HG02610 (cell line): Measurements from ENCODE around the gene TTN.
A peak's percentile ranks its signal among the peaks of the same experiment; 100 is the strongest.
"Not testable (repeated sequence)": the region's sequence is repeated elsewhere in the genome, so short reads cannot be mapped to it uniquely, and the experiment has no call there.

ENCODE experiments used
- ATAC-seq: cut with Tn5 transposase; IDR thresholded peaks from one replicate; pipeline ENCODE4 v1.9.1; 2021; ENCODE audit warnings: mild to moderate bottlenecking, moderate library complexity; ENCODE audit not compliant: unreplicated experiment

TTN gene

GRCh38 chr2:178676046-178676445 lies 131.2 kb downstream of the TTN start:
- ATAC-seq = no peak

DNA sequence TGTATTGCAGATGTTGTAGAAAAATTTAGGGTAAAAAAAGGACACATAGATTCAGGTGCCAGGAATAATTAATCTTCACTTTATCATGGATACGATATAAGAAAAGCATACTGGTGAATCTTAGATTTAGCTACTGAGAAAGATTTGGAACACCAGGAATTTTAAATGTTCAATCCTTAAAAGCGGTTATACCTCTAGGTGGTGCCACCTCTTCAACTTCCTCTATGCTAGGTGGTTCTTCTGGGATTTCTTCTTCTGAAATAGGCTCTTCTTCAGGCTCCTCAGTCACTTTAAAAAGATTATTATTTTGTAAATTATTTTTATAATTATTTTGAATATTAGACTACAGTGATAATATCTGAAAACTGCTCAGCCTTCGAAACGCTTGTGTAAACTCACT lies 133.1 kb downstream of the TTN start:
- no peak for ATAC-seq

- ATAC-seq = no peak
Observed at GRCh38 chr2:178666458-178666857, 140.8 kb downstream of the TTN start.

DNA sequence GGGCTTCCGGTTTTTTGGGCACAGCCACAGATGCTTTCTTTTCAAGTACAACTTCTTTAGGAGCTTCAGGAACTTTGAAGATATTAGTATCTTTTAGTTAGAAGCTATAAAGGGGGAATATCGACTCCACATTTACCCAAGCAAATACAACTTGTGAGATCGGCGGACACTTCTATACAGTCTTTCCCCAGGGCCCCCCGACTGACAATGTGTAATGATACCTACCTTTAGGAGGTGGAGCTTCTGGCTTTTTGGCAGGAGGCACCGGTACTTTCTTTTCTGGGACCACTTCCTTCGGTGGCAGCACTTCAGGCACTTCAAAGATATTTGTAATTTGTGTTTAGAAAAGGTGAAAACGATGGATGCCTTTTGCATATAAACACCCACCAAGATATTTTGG lies 148.7 kb downstream of the TTN start:
- not testable (repeated sequence) for ATAC-seq

DNA sequence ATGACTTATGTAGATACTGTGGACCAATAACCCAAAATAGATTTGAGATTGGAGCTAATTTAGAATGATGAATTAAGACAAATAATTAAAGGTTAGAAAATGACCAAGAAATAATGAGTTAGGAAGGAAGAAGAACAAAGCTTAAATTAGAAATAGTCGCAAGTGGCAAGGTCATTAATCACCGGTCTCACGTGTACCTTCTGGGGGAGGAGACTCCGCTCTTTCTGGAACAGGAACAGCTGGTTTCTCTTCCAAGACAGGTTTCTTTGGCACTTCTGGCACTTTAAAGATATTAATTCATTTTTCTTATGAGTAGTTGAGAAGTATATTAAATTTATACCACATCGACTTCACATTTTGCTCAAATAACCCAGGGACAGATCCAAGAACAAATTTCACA lies 156.7 kb downstream of the TTN start:
- ATAC-seq = no peak

DNA sequence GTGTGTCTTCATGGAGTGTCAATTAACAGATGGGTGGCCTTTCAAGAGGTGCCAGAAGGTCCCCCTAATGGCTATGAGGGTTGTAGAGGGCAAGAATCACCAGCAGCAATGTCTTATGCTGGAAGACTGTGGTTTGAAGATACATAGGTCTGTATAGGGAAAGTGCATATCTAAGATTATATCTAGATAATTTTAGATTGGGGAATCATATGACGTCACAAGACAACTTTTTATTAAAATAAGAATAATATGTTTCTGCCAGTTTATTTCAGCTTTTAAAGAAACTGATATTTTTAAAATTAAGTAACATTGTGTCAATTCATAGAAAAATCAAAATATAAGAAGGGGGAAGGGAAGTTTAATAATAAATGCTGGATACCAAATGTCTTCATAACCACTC lies 162.3 kb downstream of the TTN start:
- ATAC-seq = no peak

DNA sequence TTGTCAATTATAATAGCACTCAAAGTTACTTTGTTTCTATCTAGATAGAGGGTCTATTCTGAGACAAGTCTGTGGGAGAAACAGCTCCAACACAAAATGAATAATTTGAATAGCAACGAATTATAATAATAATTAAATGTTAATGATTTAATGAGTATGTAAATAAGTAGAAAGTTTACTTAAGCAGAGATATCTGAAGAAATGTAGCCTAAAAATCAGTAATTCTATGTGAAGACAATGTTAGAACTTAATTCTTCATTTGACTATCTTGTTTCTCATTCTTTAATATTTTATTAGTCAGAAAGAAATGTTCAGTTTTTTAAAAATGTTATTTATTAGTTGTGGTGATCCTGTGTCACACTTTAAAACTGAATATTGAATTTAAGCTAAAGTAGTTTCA lies 165.7 kb downstream of the TTN start:
- ATAC-seq = no peak

DNA sequence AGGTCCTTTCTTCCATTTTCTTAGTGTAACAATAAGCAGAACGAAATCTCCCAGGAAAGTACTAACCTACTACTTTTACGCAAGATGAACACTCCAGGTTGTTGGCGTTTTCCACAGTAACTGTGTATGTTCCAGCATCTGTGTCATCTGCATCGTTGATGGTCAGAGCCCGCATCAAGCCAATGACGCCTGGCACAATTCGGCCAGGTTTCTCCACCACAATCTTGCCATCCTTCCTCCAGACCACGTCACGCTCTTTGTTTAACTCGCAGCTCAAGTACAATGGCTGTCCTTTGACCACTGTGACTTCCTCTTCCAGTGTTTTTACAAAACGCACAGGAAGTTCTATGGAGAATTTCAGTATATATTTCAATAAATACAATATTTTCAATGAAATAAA lies 171.3 kb downstream of the TTN start:
- ATAC-seq = no peak

- no peak for ATAC-seq
Observed at GRCh38 chr2:178632729-178633128, 174.5 kb downstream of the TTN start.

DNA sequence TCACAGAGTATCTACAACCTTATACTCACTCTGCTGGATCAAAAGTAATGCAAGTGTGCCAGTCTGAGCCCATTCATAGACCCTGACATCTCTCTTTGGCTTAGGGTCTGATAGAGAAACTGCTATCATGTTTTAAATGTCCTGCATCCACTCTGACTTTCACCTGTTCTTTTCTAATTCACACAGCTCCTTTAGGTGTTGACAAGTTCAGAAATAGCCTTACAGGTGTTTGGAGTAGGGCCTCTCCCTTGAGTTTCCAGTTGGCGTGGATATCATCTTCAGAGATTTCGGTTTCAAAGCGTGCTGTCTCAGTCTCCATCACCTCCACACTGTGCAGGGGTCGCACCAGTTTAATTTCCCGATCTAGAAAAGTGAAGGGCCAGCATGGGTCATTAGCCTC lies 176.6 kb downstream of the TTN start:
- no peak for ATAC-seq

DNA sequence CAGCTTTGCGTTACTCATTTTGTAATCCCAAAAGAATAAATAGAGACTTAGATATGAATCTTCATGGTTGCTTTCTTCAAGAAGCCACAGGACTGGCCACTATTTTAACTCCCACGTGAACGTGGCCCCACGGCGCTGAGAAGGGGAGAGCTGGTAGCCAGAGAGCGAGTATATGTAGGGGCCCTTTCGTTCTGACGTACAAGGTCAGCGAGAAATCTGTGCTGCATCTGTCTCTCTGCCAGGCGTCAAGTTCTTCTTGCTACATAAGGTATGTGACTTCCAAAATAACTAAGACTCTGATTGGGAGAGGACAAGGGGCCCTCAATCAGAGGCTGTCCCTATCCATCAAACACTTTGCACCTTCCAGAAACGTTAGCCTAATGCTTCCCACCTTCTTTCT lies 177.8 kb downstream of the TTN start:
- ATAC-seq = no peak

DNA sequence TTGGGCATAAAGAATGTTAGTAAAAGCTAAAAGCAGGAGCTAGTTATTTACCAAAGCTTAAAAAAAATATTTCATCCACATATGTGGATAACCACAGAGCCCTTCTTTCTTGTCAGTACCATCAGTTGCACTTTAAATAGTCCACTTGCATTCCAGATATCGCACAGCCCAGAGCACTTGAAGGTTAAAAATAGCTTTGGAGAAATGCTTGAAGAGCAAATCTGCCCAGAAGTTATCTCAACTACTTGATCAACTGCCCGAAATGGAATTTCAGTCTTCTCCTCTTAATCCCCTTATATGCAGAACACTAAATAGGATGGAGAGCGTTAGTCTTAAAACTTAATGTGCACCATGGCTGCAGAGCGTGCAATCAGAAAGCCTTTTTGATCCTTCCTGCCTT lies 178.6 kb downstream of the TTN start:
- ATAC-seq = no peak

- no peak for ATAC-seq
Observed at GRCh38 chr2:178627401-178627800, 179.8 kb downstream of the TTN start.

DNA sequence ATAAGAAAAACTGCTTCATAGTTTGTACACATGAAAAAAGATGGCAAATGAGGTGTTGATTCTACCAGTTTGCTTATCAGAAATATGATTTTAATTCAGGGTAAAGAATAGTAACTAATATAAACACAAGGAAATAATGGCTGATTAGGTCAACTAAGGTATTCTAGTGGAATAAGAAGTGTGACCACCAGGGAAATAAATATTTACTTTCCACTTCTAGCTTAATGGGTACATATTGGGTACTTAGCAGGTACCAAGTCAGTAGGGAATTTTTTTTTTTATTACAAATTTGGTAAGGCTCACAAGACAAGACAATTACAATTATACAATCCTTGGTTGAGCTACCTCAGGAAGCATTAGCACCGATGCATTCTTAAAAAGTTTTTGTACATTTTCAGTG lies 191.3 kb downstream of the TTN start:
- ATAC-seq = no peak

GRCh38 chr2:178602901-178603300 lies 204.3 kb downstream of the TTN start:
- ATAC-seq = no peak

DNA sequence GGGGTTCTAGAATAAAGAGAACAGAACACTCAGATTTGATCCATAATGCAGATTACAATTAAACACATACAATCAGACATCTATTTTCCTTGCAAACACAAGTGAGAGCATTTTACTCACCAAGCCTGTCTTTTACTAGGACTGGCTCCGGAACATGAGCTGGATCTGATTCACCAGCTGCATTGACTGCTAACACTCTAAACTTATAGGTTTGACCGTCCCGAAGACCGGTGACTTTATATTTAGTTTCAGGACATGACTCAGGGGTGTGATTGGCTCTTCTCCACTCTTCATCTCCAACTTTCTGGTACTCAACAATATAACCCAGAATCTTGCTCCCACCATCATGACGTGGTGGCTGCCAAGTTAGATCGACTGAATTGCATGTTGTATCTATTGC lies 214.6 kb downstream of the TTN start:
- ATAC-seq = no peak

- no peak for ATAC-seq
Observed at GRCh38 chr2:178589335-178589734, 217.9 kb downstream of the TTN start.

DNA sequence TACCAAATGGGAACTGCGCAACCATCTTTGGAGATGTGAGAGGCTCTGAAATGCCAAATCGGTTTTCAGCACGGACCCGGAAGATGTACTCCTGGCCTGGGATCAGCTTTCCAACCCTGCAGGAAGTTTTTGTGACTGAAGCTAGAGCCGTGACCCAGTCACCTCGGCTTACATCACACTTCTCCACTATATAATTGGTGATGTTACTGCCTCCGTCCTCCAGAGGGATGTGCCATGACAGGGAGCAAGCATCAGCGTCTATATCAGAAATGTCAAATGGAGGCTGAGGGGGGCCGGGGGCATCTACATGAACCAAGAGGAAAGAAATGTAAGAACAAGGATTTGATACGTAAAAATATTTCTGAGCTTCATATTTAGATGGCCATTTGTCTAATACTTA lies 222.6 kb downstream of the TTN start:
- no peak for ATAC-seq

- no peak for ATAC-seq
Observed at GRCh38 chr2:178579006-178579405, 228.2 kb downstream of the TTN start.

- no peak for ATAC-seq
Observed at GRCh38 chr2:178574789-178575188, 232.4 kb downstream of the TTN start.

DNA sequence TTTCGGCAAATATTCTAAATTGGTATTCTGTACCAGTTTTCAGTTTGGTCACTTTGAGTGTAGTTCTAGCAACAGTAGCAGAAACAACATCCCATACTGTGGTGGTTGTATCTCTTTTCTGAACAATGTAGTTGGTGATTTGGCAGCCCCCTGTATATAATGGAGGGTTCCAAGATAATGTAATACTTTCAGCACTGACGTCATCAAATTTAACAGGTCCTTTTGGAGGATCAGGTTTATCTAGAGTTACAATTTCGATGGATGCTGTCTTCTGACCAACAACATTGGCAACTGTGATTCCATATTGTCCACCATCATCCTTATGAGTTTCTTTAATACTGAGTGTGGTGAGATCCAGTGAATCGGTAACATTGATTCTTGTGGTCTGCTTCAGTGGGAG lies 239.0 kb downstream of the TTN start:
- no peak for ATAC-seq

DNA sequence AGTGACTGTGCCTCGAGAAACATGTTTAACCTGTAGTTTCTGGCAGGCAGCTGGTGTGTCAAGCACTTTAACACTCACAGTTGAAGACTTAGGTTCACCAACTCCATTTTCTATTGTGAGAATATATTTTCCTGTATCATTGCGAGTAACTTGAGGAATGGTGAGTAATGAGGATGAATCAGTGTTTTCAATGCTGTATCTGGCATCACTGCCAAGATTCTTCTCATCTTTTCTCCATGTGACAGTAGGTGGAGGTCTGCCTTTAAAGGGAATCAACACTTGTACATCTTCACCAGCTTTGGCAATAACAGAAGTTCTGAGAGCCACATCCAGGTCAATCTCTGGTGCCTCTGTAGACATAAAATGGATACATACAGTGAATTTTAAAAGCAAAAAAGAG lies 254.2 kb downstream of the TTN start:
- ATAC-seq = no peak

- ATAC-seq = peak; percentile 79
Observed at GRCh38 chr2:178550352-178550751, 256.9 kb downstream of the TTN start.

GRCh38 chr2:178542569-178542968 lies 264.7 kb downstream of the TTN start:
- no peak for ATAC-seq
